Measurements from ENCODE around the gene INSC.

Gene INSC

GRCh38 chr11:15234796-15235195 is 120.1 kb downstream of the INSC start:
- FAIRE-seq = no peak
- DNase-seq (ENCODE audit: insufficient read length, low spot score) = no peak
- TF ChIP-seq POLR2AphosphoS5 (IDR thresholded peaks at IDR 0.05; ENCODE audit: low read depth, low read length) (no peak), TAF1 (IDR thresholded peaks at IDR 0.05; ENCODE audit: low read depth, low read length) (no peak), SPI1 (IDR thresholded peaks at IDR 0.05; ENCODE audit: low read depth, low read length) (no peak), POLR2A (IDR thresholded peaks at IDR 0.05; ENCODE audit: low read depth, low read length) (no peak), POU2F2 (IDR thresholded peaks at IDR 0.05; ENCODE audit: low read depth, low read length) (no peak), PAX5 (IDR thresholded peaks at IDR 0.05; ENCODE audit: insufficient read depth, low read length, severe bottlenecking) (no peak)

- DNase-seq (ENCODE audit: insufficient read length, low spot score) = no peak
- TF ChIP-seq POU2F2 (IDR thresholded peaks at IDR 0.05; ENCODE audit: low read depth, low read length) (no peak), PAX5 (IDR thresholded peaks at IDR 0.05; ENCODE audit: insufficient read depth, low read length, severe bottlenecking) (no peak)
- no peak for FAIRE-seq
These were observed 121.8 kb downstream of the INSC start for GRCh38 chr11:15236559-15236958.

GRCh38 chr11:15238856-15239255 is 124.1 kb downstream of the INSC start:
- no peak for TF ChIP-seq TAF1 (IDR thresholded peaks at IDR 0.05; ENCODE audit: low read depth, low read length)
- TF ChIP-seq POLR2AphosphoS5 (IDR thresholded peaks at IDR 0.05; ENCODE audit: low read depth, low read length) = no peak
- no peak for TF ChIP-seq PAX5 (IDR thresholded peaks at IDR 0.05; ENCODE audit: insufficient read depth, low read length, severe bottlenecking)
- TF ChIP-seq POLR2A (IDR thresholded peaks at IDR 0.05; ENCODE audit: low read depth, low read length) = no peak
- no peak for FAIRE-seq

GRCh38 chr11:15248749-15249148 is 134.0 kb downstream of the INSC start:
- TF ChIP-seq PAX5 (IDR thresholded peaks at IDR 0.05; ENCODE audit: insufficient read depth, low read length, severe bottlenecking) (no peak), TAF1 (IDR thresholded peaks at IDR 0.05; ENCODE audit: low read depth, low read length) (no peak), POLR2A (IDR thresholded peaks at IDR 0.05; ENCODE audit: low read depth, low read length) (no peak), POU2F2 (IDR thresholded peaks at IDR 0.05; ENCODE audit: low read depth, low read length) (no peak), POLR2AphosphoS5 (IDR thresholded peaks at IDR 0.05; ENCODE audit: low read depth, low read length) (no peak), SPI1 (IDR thresholded peaks at IDR 0.05; ENCODE audit: low read depth, low read length) (no peak)
- no peak for FAIRE-seq
- DNase-seq (ENCODE audit: insufficient read length, low spot score) = no peak

More at GRCh38 chr11:15238856-15239255, 124.1 kb downstream of the INSC start:
- no peak for DNase-seq (ENCODE audit: insufficient read length, low spot score)

GRCh38 chr11:15258433-15259165 is 143.9 kb downstream of the INSC start:
- FAIRE-seq (no peak), DNase-seq (ENCODE audit: insufficient read length, low spot score) (no peak)
- TF ChIP-seq PAX5 (IDR thresholded peaks at IDR 0.05; ENCODE audit: insufficient read depth, low read length, severe bottlenecking) (no peak), SPI1 (IDR thresholded peaks at IDR 0.05; ENCODE audit: low read depth, low read length) (no peak), POU2F2 (IDR thresholded peaks at IDR 0.05; ENCODE audit: low read depth, low read length) (no peak), TAF1 (IDR thresholded peaks at IDR 0.05; ENCODE audit: low read depth, low read length) (no peak), POLR2A (IDR thresholded peaks at IDR 0.05; ENCODE audit: low read depth, low read length) (no peak), POLR2AphosphoS5 (IDR thresholded peaks at IDR 0.05; ENCODE audit: low read depth, low read length) (no peak)

- TF ChIP-seq SPI1 (IDR thresholded peaks at IDR 0.05; ENCODE audit: low read depth, low read length) (no peak), POLR2AphosphoS5 (IDR thresholded peaks at IDR 0.05; ENCODE audit: low read depth, low read length) (no peak)
- FAIRE-seq (no peak), DNase-seq (ENCODE audit: insufficient read length, low spot score) (no peak)
These were observed 152.3 kb downstream of the INSC start for GRCh38 chr11:15266999-15267398.

- no peak for FAIRE-seq
- no peak for DNase-seq (ENCODE audit: insufficient read length, low spot score)
- TF ChIP-seq POU2F2 (IDR thresholded peaks at IDR 0.05; ENCODE audit: low read depth, low read length) (no peak), TAF1 (IDR thresholded peaks at IDR 0.05; ENCODE audit: low read depth, low read length) (no peak), SPI1 (IDR thresholded peaks at IDR 0.05; ENCODE audit: low read depth, low read length) (no peak), POLR2A (IDR thresholded peaks at IDR 0.05; ENCODE audit: low read depth, low read length) (no peak), POLR2AphosphoS5 (IDR thresholded peaks at IDR 0.05; ENCODE audit: low read depth, low read length) (no peak), PAX5 (IDR thresholded peaks at IDR 0.05; ENCODE audit: insufficient read depth, low read length, severe bottlenecking) (no peak)
These were observed 153.9 kb downstream of the INSC start for GRCh38 chr11:15268598-15268997.

- TF ChIP-seq PAX5 (IDR thresholded peaks at IDR 0.05; ENCODE audit: insufficient read depth, low read length, severe bottlenecking) = no peak
- FAIRE-seq = no peak
These were observed 160.4 kb downstream of the INSC start for GRCh38 chr11:15275141-15275540.

GRCh38 chr11:15276621-15277020 is 161.9 kb downstream of the INSC start:
- TF ChIP-seq POU2F2 (IDR thresholded peaks at IDR 0.05; ENCODE audit: low read depth, low read length) = no peak
- TF ChIP-seq POLR2A (IDR thresholded peaks at IDR 0.05; ENCODE audit: low read depth, low read length) = no peak
- no peak for TF ChIP-seq PAX5 (IDR thresholded peaks at IDR 0.05; ENCODE audit: insufficient read depth, low read length, severe bottlenecking)
- no peak for TF ChIP-seq TAF1 (IDR thresholded peaks at IDR 0.05; ENCODE audit: low read depth, low read length)
- no peak for TF ChIP-seq POLR2AphosphoS5 (IDR thresholded peaks at IDR 0.05; ENCODE audit: low read depth, low read length)
- TF ChIP-seq SPI1 (IDR thresholded peaks at IDR 0.05; ENCODE audit: low read depth, low read length) = no peak
- no peak for FAIRE-seq
- no peak for DNase-seq (ENCODE audit: insufficient read length, low spot score)

More at GRCh38 chr11:15275141-15275540, 160.4 kb downstream of the INSC start:
- DNase-seq (ENCODE audit: insufficient read length, low spot score) = no peak

- no peak for TF ChIP-seq TAF1 (IDR thresholded peaks at IDR 0.05; ENCODE audit: low read depth, low read length)
- no peak for TF ChIP-seq POU2F2 (IDR thresholded peaks at IDR 0.05; ENCODE audit: low read depth, low read length)
- DNase-seq (ENCODE audit: insufficient read length, low spot score) = no peak
- no peak for FAIRE-seq
These were observed 163.4 kb downstream of the INSC start for GRCh38 chr11:15278128-15278527.

- no peak for DNase-seq (ENCODE audit: insufficient read length, low spot score)
- TF ChIP-seq TAF1 (IDR thresholded peaks at IDR 0.05; ENCODE audit: low read depth, low read length) (no peak), POLR2A (IDR thresholded peaks at IDR 0.05; ENCODE audit: low read depth, low read length) (no peak), POLR2AphosphoS5 (IDR thresholded peaks at IDR 0.05; ENCODE audit: low read depth, low read length) (no peak), POU2F2 (IDR thresholded peaks at IDR 0.05; ENCODE audit: low read depth, low read length) (no peak), SPI1 (IDR thresholded peaks at IDR 0.05; ENCODE audit: low read depth, low read length) (no peak)
- FAIRE-seq = no peak
These were observed 165.7 kb downstream of the INSC start for GRCh38 chr11:15280393-15280792.

Measured in GM12891 (cell line).